Panc1 (cell line): ENCODE measurements around the gene ALK. TPM values are rescaled to one million over a fixed set of nuclear protein-coding genes. Genes with fewer than 3 reads are reported as not detected.

Source experiments
- ATAC-seq: fragments of 200-7000 bp; cut with Tn5 transposase; 2 replicates; pipeline ENCODE4 v1.9.1; 2020; ENCODE audit warnings: mild to moderate bottlenecking, moderate library complexity
- BruUV-seq: library from RNA; stranded (reverse); fragments of 400-500 nt; replicated peaks from 2 replicates; lab custom pipeline; 2021; lab: Mats Ljungman, UMichigan
- CTCF ChIA-PET: fragments of 300-600 bp; sonication (Branson Sonifier 250); formaldehyde crosslinking; loops from one replicate; lab custom pipeline; 2022; ENCODE audit warnings: antibody characterized with exemption; lab: Charles Lee
- POLR2A ChIA-PET: fragments of 300-600 bp; sonication (Branson Sonifier 250); formaldehyde crosslinking; loops from one replicate; lab custom pipeline; 2022; ENCODE audit warnings: antibody characterized with exemption; lab: Charles Lee
- DNase-seq: peaks from one replicate; pipeline ENCODE4 v3.0.0-alpha.2; 2010; ENCODE audit warnings: low read depth, low spot score
- H3K27ac ChIP-seq: 2 replicates; pipeline ENCODE4 v1.5.1; 2011; ENCODE audit warnings: mild to moderate bottlenecking, low read length, inconsistent platforms
- H3K27me3 ChIP-seq: fragments of 200-500 bp; sonication (Bioruptor generic); 2 replicates; pipeline ENCODE4 v1.6.0; 2014; ENCODE audit warnings: low read length, inconsistent platforms; ENCODE audit not compliant: control insufficient read depth, insufficient read depth
- H3K36me3 ChIP-seq: fragments of 200-500 bp; sonication (Bioruptor generic); 2 replicates; pipeline ENCODE4 v1.5.1; 2014; ENCODE audit warnings: inconsistent platforms, mild to moderate bottlenecking, low read length, moderate library complexity; ENCODE audit not compliant: control insufficient read depth, insufficient read depth
- H3K4me1 ChIP-seq: 2 replicates; pipeline ENCODE4 v1.5.1; 2011; ENCODE audit warnings: inconsistent platforms, mild to moderate bottlenecking, low read length, moderate library complexity; ENCODE audit not compliant: control insufficient read depth, insufficient read depth
- H3K4me3 ChIP-seq, 2 experiments: 2 replicates each; pipeline ENCODE4 v1.5.1; 2011 to 2012; ENCODE audit warnings: low read depth in 2 of 2, low read length in 2 of 2, mild to moderate bottlenecking in 2 of 2, inconsistent platforms in 1 of 2, moderate library complexity in 1 of 2
- H3K9me3 ChIP-seq: fragments of 200-500 bp; sonication (Bioruptor generic); 2 replicates; pipeline ENCODE4 v1.5.1; 2014; ENCODE audit warnings: low read depth, mild to moderate bottlenecking, inconsistent platforms, low read length, moderate library complexity; ENCODE audit not compliant: control insufficient read depth, insufficient read depth
- POLR2AphosphoS5 ChIP-seq: IDR thresholded peaks from 2 replicates; pipeline ENCODE4 v1.6.1; 2012; ENCODE audit warnings: mild to moderate bottlenecking, low read depth, low read length, moderate library complexity
- SIN3A ChIP-seq: IDR thresholded peaks from 2 replicates; pipeline ENCODE4 v1.6.1; 2012; ENCODE audit warnings: low read depth, mild to moderate bottlenecking, low read length, moderate library complexity, borderline replicate concordance; ENCODE audit not compliant: insufficient read depth
- TCF7L2 ChIP-seq: IDR thresholded peaks from 2 replicates; pipeline ENCODE4 v1.6.1; 2011; ENCODE audit warnings: mild to moderate bottlenecking, low read depth, low read length, inconsistent platforms
- in situ Hi-C: cut with HindIII; loops from 2 replicates; pipeline ENCODE4 v1.10.0; 2016; ENCODE audit warnings: low sequenced_read_pairs, low pct_unique_long_range_greater_than_20kb
- intact Hi-C: fragments of 100-400 bp; cut with micrococcal nuclease; formaldehyde crosslinking; loops from one replicate; pipeline ENCODE4 v1.10.0; 2022; ENCODE audit not compliant: unreplicated experiment
- total RNA-seq: library from RNA; stranded (reverse); gene quantifications from one replicate; pipeline ENCODE4 v1.2.1, GENCODE V29; 2021; ENCODE audit not compliant: unreplicated experiment
- TF ChIP-seq, protein P1 (sequence below): fragments of 450-650 bp; IDR thresholded peaks from 2 replicates; pipeline ENCODE4 v1.5.1; 2017; ENCODE audit warnings: mild to moderate bottlenecking
- TF ChIP-seq, protein P2 (sequence below), 2 experiments: IDR thresholded peaks; 2 replicates each; pipeline ENCODE4 v1.6.1; 2011 to 2012; ENCODE audit warnings: low read depth in 2 of 2, control low read depth in 1 of 2, low read length in 1 of 2, mild to moderate bottlenecking in 1 of 2, moderate library complexity in 1 of 2; ENCODE audit not compliant: insufficient read depth in 1 of 2

Gene ALK
- total RNA-seq, 1 experiment from 2014 or later, result not detected

DNA sequence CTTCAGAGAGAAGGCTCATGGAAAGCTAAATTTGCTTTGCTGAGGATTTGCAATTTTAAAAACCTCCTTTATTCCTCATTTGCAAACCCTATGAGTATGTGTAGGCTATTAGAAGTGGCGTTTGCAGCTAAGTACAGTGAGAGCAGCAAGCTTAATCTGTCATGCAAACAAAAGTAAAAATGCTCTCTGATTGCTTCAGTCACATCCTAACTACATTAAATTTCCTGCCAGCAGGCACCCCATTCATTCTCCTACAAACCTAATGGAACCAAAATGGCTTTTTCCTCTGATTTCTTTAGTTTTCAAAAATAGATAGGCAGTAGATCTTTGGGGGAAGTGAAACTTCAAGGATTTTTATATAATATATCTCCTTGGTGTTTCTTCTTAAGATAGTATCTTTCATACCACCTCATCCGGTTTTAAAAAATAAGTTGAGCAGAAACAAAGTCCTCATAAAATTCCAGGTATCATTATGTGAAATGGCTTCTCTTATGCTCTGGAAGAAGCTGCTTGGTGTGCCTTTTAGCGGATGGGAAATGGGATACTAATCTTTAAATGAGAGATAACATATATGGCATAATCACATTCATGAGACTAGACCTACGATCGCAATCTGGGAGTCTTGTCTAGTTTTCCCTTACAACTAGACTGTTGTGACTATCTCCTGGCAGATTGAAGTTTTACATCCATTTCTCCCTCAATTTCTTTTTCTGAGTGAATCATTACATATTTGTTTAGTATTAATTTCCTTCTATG lies 757.1 kb downstream of the ALK start:
- no peak for DNase-seq
- Histone ChIP-seq H3K4me1 (no peaks in the 10 kb centered on the region), H3K4me3 (no peak overlapping the region), H3K36me3 (peaks cover 24% of the 10 kb centered on the region), H3K27ac (no peak overlapping the region), H3K27me3 (no peaks in the 10 kb centered on the region), H3K9me3 (no peaks in the 10 kb centered on the region)
- POLR2A ChIA-PET, result no interaction called here
- in situ Hi-C loops (no loop called here), intact Hi-C loops (no loop called here)
- no peak for ATAC-seq
- CTCF ChIA-PET, result no interaction called here
- BruUV-seq, result no TSS peak
- no peak for TF ChIP-seq TCF7L2
- no peak for TF ChIP-seq POLR2AphosphoS5
- TF ChIP-seq, protein P1, sequence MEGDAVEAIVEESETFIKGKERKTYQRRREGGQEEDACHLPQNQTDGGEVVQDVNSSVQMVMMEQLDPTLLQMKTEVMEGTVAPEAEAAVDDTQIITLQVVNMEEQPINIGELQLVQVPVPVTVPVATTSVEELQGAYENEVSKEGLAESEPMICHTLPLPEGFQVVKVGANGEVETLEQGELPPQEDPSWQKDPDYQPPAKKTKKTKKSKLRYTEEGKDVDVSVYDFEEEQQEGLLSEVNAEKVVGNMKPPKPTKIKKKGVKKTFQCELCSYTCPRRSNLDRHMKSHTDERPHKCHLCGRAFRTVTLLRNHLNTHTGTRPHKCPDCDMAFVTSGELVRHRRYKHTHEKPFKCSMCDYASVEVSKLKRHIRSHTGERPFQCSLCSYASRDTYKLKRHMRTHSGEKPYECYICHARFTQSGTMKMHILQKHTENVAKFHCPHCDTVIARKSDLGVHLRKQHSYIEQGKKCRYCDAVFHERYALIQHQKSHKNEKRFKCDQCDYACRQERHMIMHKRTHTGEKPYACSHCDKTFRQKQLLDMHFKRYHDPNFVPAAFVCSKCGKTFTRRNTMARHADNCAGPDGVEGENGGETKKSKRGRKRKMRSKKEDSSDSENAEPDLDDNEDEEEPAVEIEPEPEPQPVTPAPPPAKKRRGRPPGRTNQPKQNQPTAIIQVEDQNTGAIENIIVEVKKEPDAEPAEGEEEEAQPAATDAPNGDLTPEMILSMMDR, result no peak
- TF ChIP-seq, protein P2, sequence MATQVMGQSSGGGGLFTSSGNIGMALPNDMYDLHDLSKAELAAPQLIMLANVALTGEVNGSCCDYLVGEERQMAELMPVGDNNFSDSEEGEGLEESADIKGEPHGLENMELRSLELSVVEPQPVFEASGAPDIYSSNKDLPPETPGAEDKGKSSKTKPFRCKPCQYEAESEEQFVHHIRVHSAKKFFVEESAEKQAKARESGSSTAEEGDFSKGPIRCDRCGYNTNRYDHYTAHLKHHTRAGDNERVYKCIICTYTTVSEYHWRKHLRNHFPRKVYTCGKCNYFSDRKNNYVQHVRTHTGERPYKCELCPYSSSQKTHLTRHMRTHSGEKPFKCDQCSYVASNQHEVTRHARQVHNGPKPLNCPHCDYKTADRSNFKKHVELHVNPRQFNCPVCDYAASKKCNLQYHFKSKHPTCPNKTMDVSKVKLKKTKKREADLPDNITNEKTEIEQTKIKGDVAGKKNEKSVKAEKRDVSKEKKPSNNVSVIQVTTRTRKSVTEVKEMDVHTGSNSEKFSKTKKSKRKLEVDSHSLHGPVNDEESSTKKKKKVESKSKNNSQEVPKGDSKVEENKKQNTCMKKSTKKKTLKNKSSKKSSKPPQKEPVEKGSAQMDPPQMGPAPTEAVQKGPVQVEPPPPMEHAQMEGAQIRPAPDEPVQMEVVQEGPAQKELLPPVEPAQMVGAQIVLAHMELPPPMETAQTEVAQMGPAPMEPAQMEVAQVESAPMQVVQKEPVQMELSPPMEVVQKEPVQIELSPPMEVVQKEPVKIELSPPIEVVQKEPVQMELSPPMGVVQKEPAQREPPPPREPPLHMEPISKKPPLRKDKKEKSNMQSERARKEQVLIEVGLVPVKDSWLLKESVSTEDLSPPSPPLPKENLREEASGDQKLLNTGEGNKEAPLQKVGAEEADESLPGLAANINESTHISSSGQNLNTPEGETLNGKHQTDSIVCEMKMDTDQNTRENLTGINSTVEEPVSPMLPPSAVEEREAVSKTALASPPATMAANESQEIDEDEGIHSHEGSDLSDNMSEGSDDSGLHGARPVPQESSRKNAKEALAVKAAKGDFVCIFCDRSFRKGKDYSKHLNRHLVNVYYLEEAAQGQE (IDR thresholded peaks at IDR 0.05; ENCODE audit: insufficient read depth in 1 of 2, low read depth in 2 of 2, low read length in 1 of 2), result no peak
- TF ChIP-seq SIN3A, result no peak

DNA sequence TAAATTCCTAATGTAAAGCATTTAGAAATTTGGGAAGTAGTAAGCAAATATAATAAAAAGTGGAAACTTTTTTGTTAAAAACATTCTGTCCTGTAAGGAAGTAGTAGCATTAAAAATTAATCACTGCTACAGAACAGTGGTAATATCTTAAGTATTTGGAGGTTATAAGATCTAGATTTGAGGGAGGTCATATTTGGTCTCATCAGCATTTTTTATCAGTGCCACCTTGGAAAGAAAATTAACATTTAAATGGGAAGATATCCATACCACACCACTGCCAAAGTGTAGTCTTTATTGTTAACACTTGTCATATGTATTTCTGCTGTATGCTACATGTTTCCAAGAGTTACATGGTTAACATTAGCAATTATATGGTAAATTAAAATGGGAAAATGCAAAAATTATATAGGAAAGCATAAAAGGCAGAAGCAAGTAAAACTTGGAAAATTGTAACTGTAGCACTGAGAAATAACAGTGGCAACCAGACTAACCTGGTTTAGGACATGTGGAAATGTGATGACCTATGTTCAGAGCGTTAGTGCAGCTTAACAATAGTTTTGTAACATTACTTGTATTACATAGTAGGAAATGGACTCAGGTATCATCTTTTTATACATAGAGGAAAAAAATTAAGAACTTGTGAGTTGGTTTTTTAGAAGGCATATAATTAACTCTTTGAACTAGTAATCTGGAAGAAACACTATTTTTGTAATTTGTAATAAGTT lies 759.0 kb downstream of the ALK start:
- Histone ChIP-seq H3K27me3 (no peaks in the 10 kb centered on the region), H3K27ac (no peak overlapping the region), H3K36me3 (peaks cover 33% of the 10 kb centered on the region), H3K4me1 (no peaks in the 10 kb centered on the region), H3K4me3 (no peak overlapping the region), H3K9me3 (no peaks in the 10 kb centered on the region)
- intact Hi-C loops (no loop called here), in situ Hi-C loops (no loop called here)
- CTCF ChIA-PET, result no interaction called here
- ATAC-seq, result no peak
- no TSS peak for BruUV-seq
- no peak for TF ChIP-seq POLR2AphosphoS5
- TF ChIP-seq SIN3A, result no peak
- DNase-seq, result no peak
- POLR2A ChIA-PET, result interaction anchor here (0.6 kb wide), 1 partner anchor 266 kb away, joined by 3 read pairs; no protein-coding TSS in a partner anchor
